Lower leg skin (tissue), 4 donors: Measurements from ENCODE around the gene TYW1. TPM values are rescaled to one million over a fixed set of nuclear protein-coding genes. Genes with fewer than 3 reads are reported as not detected.

Experiments
- microRNA-seq, 2 donors: library from miRNA; unstranded; fragments of <30 nt; microRNA quantifications; one replicate each; pipeline ENCODE4, GENCODE V29; 2016; ENCODE audit warnings: borderline replicate concordance in 2 of 2, borderline number of aligned reads in 1 of 2
- total RNA-seq, 4 donors: library from RNA; depleted of rRNA; stranded (reverse); fragments of >200 nt; gene quantifications; one replicate each; pipeline ENCODE4 v1.1.0, GENCODE V29; 2016

TYW1 gene
- total RNA-seq, 4 donors from 2014 or later, result 11.2 to 29.0 (median 17.3) TPM

Small RNAs within 50 kb of the gene (microRNA-seq; reads per million reads assigned to microRNA genes)
- 0 reads per million in 2 donors for gene MIR4650-1

Other genes with a start within 250 kb of the TYW1 start
- 10 to 100 TPM; 55.6 to 83.9 (median 78.2) TPM for gene TMEM248, start 75.6 kb upstream of the TYW1 start, total RNA-seq
- 100 to 1,000 TPM in 2 of 4 donors, 10 to 100 TPM in 2; 96.6 to 125 (median 107) TPM for gene SBDS, start 1.2 kb upstream of the TYW1 start, total RNA-seq